ENCODE measurements around the gene WDR91. TPM values are rescaled to one million over a fixed set of nuclear protein-coding genes. Genes with fewer than 3 reads are reported as not detected.

The WDR91 gene
- total and polyA plus RNA-seq, 2 donors (not counting 3 experiments of a cell fraction or from before 2014, with no cell fraction given): 6.7 to 7.0 TPM

GRCh38 chr7:135169964-135170273 is 41.4 kb downstream of the WDR91 start:
- H3K27ac ChIP-seq (ENCODE audit: insufficient read depth, low read depth, low read length): peak overlapping the region; percentile 63
- no peaks in the 10 kb centered on the region for H3K9me1 ChIP-seq (replicated peaks; ENCODE audit: control insufficient read depth, extremely low read depth, insufficient read depth, low read length)
- no peaks in the 10 kb centered on the region for H3K27me3 ChIP-seq (ENCODE audit: control insufficient read depth in 2 of 2, insufficient read depth in 2 of 2, low read length in 2 of 2)
- H3K9me3 ChIP-seq (replicated peaks; ENCODE audit: control insufficient read depth, insufficient read depth, low read length): no peaks in the 10 kb centered on the region
- H3K9ac ChIP-seq (replicated peaks; ENCODE audit: extremely low read depth, insufficient read depth, low read length): peak overlapping the region; percentile 74
- peaks cover 3% of the 10 kb centered on the region for H3K79me2 ChIP-seq (ENCODE audit: control insufficient read depth, insufficient read depth, low read length)
- peaks cover 4% of the 10 kb centered on the region in 2 experiments for H3K36me3 ChIP-seq (ENCODE audit: control insufficient read depth in 2 of 2, extremely low read depth in 1 of 2, insufficient read depth in 2 of 2, low read length in 2 of 2)
- H3K4me2 ChIP-seq (ENCODE audit: insufficient read depth, low read length): peak overlapping the region; percentile 93
- intact Hi-C loops (cut with micrococcal nuclease): loop anchor here (1.0 to 10.0 kb wide), 8 partner anchors 21 to 558 kb away; partner anchors contain the start of genes AGBL3, TMEM140 and WDR91
- peak overlapping the region; percentile 47 to 75 (median 66) for H3K4me3 ChIP-seq (replicated peaks in 1 of 3; ENCODE audit: insufficient read depth in 1 of 3, low read depth in 1 of 3, low read length in 3 of 3)
- no peaks in the 10 kb centered on the region for H4K20me1 ChIP-seq (replicated peaks; ENCODE audit: control insufficient read depth, extremely low read depth, insufficient read depth, low read length)
- dilution Hi-C loops (cut with MboI; ENCODE audit: extremely low pct_ligation_motif_present, low sequenced_read_pairs): no loop called here
- POLR2A ChIA-PET: interaction anchor here (1.1 to 1.5 kb wide), 2 partner anchors 9 to 22 kb away, joined by 3 to 4 read pairs; partner anchors contain the start of gene TMEM140
- FAIRE-seq (no peak), DNase-seq (ENCODE audit: low read depth, low spot score) (no peak)
- peak overlapping the region; percentile 49 for H2AFZ ChIP-seq (ENCODE audit: low read depth, low read length)
- CTCF ChIA-PET: interaction anchor here (0.9 to 3.8 kb wide), 15 partner anchors 9 to 539 kb away, joined by 3 to 45 read pairs (median 4); partner anchors contain the start of genes AGBL3, TMEM140 and WDR91
- peaks cover 23% of the 10 kb centered on the region for H3K4me1 ChIP-seq (ENCODE audit: control insufficient read depth, extremely low read depth, insufficient read depth, low read length)
- no peak for TF ChIP-seq MYC (IDR thresholded peaks at IDR 0.05; ENCODE audit: low read depth, low read length)
- no peak for TF ChIP-seq MAX (IDR thresholded peaks at IDR 0.05; ENCODE audit: insufficient read depth, insufficient read length)
- peak; percentile 1 for TF ChIP-seq FOS (IDR thresholded peaks at IDR 0.05; ENCODE audit: borderline replicate concordance, insufficient read depth, low read length)
- no peak for TF ChIP-seq POLR2A (IDR thresholded peaks at IDR 0.05; ENCODE audit: low read depth, low read length)
- no peak for TF ChIP-seq GATA2 (IDR thresholded peaks at IDR 0.05; ENCODE audit: insufficient read depth, insufficient read length, low read depth, low read length)
- no peak for TF ChIP-seq CTCF (IDR thresholded peaks at IDR 0.05; ENCODE audit: extremely low read depth in 1 of 2, insufficient read depth in 1 of 2, low read depth in 1 of 2, low read length in 2 of 2)
- TF ChIP-seq EZH2 (IDR thresholded peaks at IDR 0.05; ENCODE audit: borderline replicate concordance, low read depth, low read length, severe bottlenecking): no peak
- BruUV-seq (replicated peaks): no TSS peak

All from endothelial cell of umbilical vein (primary cell).